T-helper 17 cell (primary cell): ENCODE data around the gene KRT72. TPM values are rescaled to one million over a fixed set of nuclear protein-coding genes. Genes with fewer than 3 reads are reported as not detected.

Experiments used
- ATAC-seq: fragments of 150-1000 bp; cut with Tn5 transposase; 2 replicates; pipeline ENCODE4 v1.10.0; 2021; ENCODE audit warnings: mild to moderate bottlenecking, moderate library complexity
- DNase-seq, 3 donors: peaks; one replicate each; pipeline versions ENCODE4 v3.0.0 to v3.0.0-alpha.2; 2020 to 2021
- H3K9me3 ChIP-seq: one replicate; pipeline ENCODE4 v1.7.0; 2013; ENCODE audit warnings: low read length, mild to moderate bottlenecking; ENCODE audit not compliant: control insufficient read depth, poor library complexity, severe bottlenecking
- H3K27ac Mint-ChIP-seq: one replicate; pipeline ENCODE4 v1.8.0; 2022; ENCODE audit warnings: mild to moderate bottlenecking, moderate library complexity, mixed read lengths
- H3K27me3 Mint-ChIP-seq: one replicate; pipeline ENCODE4 v1.8.0; 2022; ENCODE audit warnings: mixed read lengths
- H3K36me3 Mint-ChIP-seq: one replicate; pipeline ENCODE4 v1.8.0; 2022; ENCODE audit warnings: low read depth, mixed read lengths
- H3K4me1 Mint-ChIP-seq: one replicate; pipeline ENCODE4 v1.8.0; 2022; ENCODE audit warnings: mild to moderate bottlenecking, mixed read lengths
- H3K4me3 Mint-ChIP-seq: one replicate; pipeline ENCODE4 v1.8.0; 2022; ENCODE audit warnings: mild to moderate bottlenecking, moderate library complexity, mixed read lengths
- total RNA-seq, 4 donors: library from RNA in 2 of 4; stranded (reverse) in 2 of 4; gene quantifications; one replicate each; pipeline ENCODE4 v1.2.3 and lab custom pipeline; 2022 to 2026

The KRT72 gene
- total RNA-seq, 2 donors from 2014 or later, result 0.60 to 1.6 TPM

- Mint-ChIP-seq H3K4me3 (no peak overlapping the region), H3K36me3 (no peaks in the 10 kb centered on the region), H3K4me1 (peaks cover 7% of the 10 kb centered on the region), H3K27me3 (peaks cover 71% of the 10 kb centered on the region), H3K27ac (no peak overlapping the region)
- H3K9me3 ChIP-seq, result no peaks in the 10 kb centered on the region
- DNase-seq (no peak), ATAC-seq (no peak)
Measured at GRCh38 chr12:52555577-52555976, 45.7 kb downstream of the KRT72 start.

DNA sequence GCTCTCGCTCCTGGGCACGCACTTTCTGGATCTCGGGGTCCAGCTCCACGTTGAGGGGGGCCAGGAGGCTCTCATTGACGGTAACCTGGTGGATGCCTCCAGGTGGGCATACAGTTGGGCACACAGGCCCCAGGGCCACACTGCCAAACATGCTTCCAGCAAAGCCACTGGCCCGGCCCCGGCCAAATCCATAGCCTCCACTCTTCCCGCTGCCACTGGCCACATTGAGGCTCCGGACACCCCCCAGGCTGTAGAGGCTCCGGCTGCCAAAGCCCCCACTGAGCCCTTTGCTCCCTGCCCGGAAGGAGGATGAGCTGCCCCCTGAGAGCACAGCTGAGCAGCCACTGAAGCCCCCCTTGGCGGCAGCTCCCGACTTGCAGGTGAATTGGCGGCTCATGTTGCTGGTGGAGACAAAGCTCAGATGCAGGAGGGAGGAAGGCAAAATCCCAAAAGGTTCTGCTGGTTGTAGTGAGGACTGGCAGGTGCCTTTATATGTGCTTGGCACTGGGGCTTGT lies 48.5 kb downstream of the KRT72 start, which contains the start of gene KRT71:
TSS of gene KRT71 (minus strand) at position 465 of the 515 bp plus-strand sequence. CDS start at position 397, 68 bp downstream.
- Mint-ChIP-seq H3K4me3 (no peak within 1 kb of the TSS), H3K27ac (no peak within 1 kb of the TSS), H3K4me1 (peaks cover 4% of the 10 kb centered on the region), H3K36me3 (no peaks in the 10 kb centered on the region), H3K27me3 (peaks cover 65% of the 10 kb centered on the region)
- ATAC-seq (no peak), DNase-seq (no peak)
- no peaks in the 10 kb centered on the region for H3K9me3 ChIP-seq

- no peaks in the 10 kb centered on the region for H3K9me3 ChIP-seq
- Mint-ChIP-seq H3K36me3 (no peaks in the 10 kb centered on the region), H3K27me3 (peaks cover 61% of the 10 kb centered on the region), H3K4me1 (peaks cover 2% of the 10 kb centered on the region), H3K27ac (no peak overlapping the region), H3K4me3 (no peak overlapping the region)
- no peak for ATAC-seq
- no peak for DNase-seq
Measured at GRCh38 chr12:52552055-52552454, 49.2 kb downstream of the KRT72 start.

- DNase-seq, result no peak
- no peaks in the 10 kb centered on the region for H3K9me3 ChIP-seq
- Mint-ChIP-seq H3K27me3 (peaks cover 64% of the 10 kb centered on the region), H3K36me3 (no peaks in the 10 kb centered on the region), H3K4me3 (no peak overlapping the region), H3K27ac (no peak overlapping the region), H3K4me1 (peaks cover 4% of the 10 kb centered on the region)
- ATAC-seq, result no peak
Measured at GRCh38 chr12:52551216-52551865, 49.9 kb downstream of the KRT72 start.

GRCh38 chr12:52546126-52546525 lies 55.1 kb downstream of the KRT72 start:
- H3K27me3 Mint-ChIP-seq, result peaks cover 52% of the 10 kb centered on the region
- H3K27ac Mint-ChIP-seq, result no peak overlapping the region
- H3K9me3 ChIP-seq, result no peaks in the 10 kb centered on the region
- no peak for ATAC-seq
- peaks cover 7% of the 10 kb centered on the region for H3K4me1 Mint-ChIP-seq
- no peak overlapping the region for H3K4me3 Mint-ChIP-seq
- no peak for DNase-seq
- no peaks in the 10 kb centered on the region for H3K36me3 Mint-ChIP-seq

DNA sequence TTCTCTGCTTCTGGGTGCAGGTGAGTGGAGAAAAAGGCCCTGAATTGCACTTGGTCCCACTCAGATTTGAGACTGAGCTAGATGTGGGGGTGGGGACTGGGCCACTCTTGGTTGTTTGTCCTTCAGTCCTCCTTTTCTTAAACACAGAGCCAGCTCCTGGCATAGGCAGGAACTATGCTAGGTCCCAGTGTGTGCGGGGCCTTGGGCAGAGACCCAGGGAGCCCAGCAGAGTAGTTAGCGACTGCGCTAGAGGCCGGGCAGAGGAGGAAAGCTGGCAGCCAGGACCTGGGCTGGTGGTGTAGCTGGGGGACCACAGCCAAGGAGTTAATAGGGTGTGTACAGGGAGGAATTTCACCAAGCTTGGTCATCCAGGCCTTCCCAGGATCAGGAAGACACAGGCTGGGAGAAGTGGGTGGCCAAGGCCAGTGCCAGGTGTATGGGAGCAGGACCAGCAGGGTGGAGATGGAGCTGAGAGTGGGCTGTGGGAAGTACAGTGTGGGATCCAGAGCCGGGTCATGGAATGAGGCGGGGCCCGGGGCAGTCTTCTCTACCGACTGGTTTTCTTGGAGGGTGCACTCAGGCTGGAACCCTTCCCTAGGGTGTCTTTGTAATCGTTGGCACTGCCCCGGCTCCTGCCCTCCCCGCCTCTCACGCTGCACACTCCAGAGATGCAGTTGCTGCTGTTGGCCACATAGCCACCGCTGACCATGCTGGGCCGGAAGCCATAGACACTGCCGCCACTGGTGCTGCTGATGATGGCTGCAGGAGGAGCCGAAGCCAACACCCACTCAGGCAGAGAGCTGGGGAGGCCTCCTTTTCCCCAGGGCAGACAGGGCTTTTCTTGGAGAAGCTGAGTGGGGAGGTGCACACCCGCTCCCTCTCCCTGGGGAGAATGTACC lies 57.0 kb downstream of the KRT72 start:
- Mint-ChIP-seq H3K27me3 (peaks cover 38% of the 10 kb centered on the region), H3K27ac (no peak overlapping the region), H3K4me3 (no peak overlapping the region), H3K4me1 (peaks cover 7% of the 10 kb centered on the region), H3K36me3 (peaks cover 3% of the 10 kb centered on the region)
- no peaks in the 10 kb centered on the region for H3K9me3 ChIP-seq
- DNase-seq (no peak), ATAC-seq (no peak)

DNA sequence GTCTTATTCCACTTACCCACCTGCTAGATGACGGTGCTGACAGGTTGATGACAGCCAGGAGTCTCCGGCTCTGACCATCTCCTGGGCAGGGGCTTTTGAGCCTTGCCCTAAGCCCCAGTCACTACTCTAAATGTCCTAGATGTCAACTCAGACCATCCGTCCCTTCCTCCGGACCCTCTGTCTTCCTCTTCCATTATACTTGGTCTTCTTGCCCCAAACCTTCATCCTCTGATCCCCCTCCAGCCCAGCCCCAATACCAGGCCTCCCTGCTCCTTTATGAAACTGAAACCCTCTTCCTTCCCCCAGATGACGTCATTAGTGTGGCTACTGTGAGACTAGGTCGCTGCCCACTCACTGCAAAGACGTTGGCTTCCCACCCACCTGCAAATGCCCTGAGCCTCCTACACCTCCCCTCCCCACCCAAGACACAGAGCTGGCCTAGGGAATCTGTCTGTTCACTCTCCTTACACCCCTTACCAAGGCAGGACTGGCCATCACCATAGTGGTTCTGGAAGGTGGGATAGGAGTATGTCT lies 58.4 kb downstream of the KRT72 start:
- Mint-ChIP-seq H3K4me3 (no peak overlapping the region), H3K27me3 (peaks cover 36% of the 10 kb centered on the region), H3K36me3 (peaks cover 4% of the 10 kb centered on the region), H3K4me1 (peaks cover 7% of the 10 kb centered on the region), H3K27ac (no peak overlapping the region)
- DNase-seq, result no peak
- no peaks in the 10 kb centered on the region for H3K9me3 ChIP-seq
- ATAC-seq, result no peak

GRCh38 chr12:52542157-52542556 lies 59.1 kb downstream of the KRT72 start:
- H3K9me3 ChIP-seq, result no peaks in the 10 kb centered on the region
- Mint-ChIP-seq H3K4me3 (no peak overlapping the region), H3K36me3 (peaks cover 4% of the 10 kb centered on the region), H3K4me1 (peaks cover 9% of the 10 kb centered on the region), H3K27me3 (peaks cover 39% of the 10 kb centered on the region), H3K27ac (no peak overlapping the region)
- ATAC-seq, result no peak
- DNase-seq, result no peak

- DNase-seq (no peak), ATAC-seq (no peak)
- Mint-ChIP-seq H3K27ac (no peak overlapping the region), H3K4me3 (no peak overlapping the region), H3K27me3 (peaks cover 39% of the 10 kb centered on the region), H3K36me3 (peaks cover 4% of the 10 kb centered on the region), H3K4me1 (peaks cover 8% of the 10 kb centered on the region)
- no peaks in the 10 kb centered on the region for H3K9me3 ChIP-seq
Measured at GRCh38 chr12:52541709-52542108, 59.6 kb downstream of the KRT72 start.

DNA sequence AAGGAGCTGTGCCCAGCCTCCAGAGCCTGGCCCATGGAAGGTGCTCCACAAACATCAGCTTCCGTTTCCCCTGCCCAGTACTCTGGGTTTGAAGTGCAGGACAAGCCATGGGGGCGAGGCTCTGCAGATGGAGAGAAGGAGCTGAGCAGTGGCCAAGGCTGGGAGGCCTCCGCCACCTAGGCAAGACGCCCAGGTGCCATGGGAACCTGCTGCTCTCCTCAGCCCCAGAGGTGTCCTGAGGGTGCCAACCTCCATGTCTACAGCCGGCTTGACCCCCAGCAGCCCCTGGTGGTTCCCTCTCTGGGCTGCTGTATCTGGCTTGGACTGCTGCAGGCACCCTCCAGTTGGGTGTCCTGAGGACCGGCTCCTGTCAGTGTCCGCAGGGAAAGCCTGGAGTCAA lies 60.7 kb downstream of the KRT72 start:
- DNase-seq (no peak), ATAC-seq (no peak)
- Mint-ChIP-seq H3K27ac (no peak overlapping the region), H3K36me3 (peaks cover 4% of the 10 kb centered on the region), H3K27me3 (peaks cover 29% of the 10 kb centered on the region), H3K4me3 (no peak overlapping the region), H3K4me1 (peaks cover 7% of the 10 kb centered on the region)
- H3K9me3 ChIP-seq, result no peaks in the 10 kb centered on the region

- DNase-seq (no peak), ATAC-seq (no peak)
- no peaks in the 10 kb centered on the region for H3K9me3 ChIP-seq
- H3K27ac Mint-ChIP-seq, result no peak overlapping the region
- H3K4me3 Mint-ChIP-seq, result no peak overlapping the region
- peaks cover 4% of the 10 kb centered on the region for H3K36me3 Mint-ChIP-seq
- peaks cover 22% of the 10 kb centered on the region for H3K27me3 Mint-ChIP-seq
- H3K4me1 Mint-ChIP-seq, result peaks cover 5% of the 10 kb centered on the region
Measured at GRCh38 chr12:52539821-52540173, 61.5 kb downstream of the KRT72 start.

DNA sequence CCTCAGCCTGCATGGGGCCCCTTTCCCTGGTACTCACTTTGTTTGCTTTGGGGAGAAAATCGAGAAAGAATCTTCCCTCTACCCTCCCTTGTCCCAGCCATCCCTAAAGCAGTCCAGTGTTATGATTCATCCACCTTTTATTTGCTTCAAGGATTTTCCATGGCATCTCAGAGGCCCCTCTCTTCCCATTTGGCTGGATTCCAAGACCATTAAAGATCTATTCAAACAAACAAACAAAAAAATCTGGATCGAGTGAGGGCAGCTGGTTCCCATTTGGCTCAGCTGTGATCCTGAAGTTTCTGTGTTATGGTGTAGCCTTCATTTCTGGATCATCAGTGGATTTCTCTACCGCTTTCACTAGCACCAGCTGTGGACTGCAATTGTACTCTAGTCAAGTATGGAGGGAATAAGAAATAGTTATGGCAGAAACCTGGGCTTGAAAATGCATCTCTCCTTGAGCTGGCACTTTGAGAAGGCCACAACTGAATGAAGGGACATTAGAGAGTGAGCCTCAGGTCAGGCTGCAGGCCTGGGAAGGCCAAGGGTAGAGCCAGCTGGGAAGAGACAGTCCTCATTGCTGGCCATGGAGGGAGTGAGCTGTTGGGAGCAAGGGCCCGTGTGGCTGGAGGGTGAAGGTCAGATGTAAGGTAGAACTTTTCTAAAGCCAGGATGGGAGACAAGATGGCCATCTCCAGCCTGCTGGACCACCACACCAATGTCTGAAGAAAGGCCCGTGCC lies 62.0 kb downstream of the KRT72 start:
- H3K9me3 ChIP-seq, result no peaks in the 10 kb centered on the region
- H3K27me3 Mint-ChIP-seq, result peaks cover 22% of the 10 kb centered on the region
- DNase-seq, result no peak
- H3K4me3 Mint-ChIP-seq, result no peak overlapping the region
- H3K36me3 Mint-ChIP-seq, result peaks cover 4% of the 10 kb centered on the region
- H3K4me1 Mint-ChIP-seq, result peaks cover 5% of the 10 kb centered on the region
- no peak overlapping the region for H3K27ac Mint-ChIP-seq
- no peak for ATAC-seq

GRCh38 chr12:52537101-52537500 lies 64.2 kb downstream of the KRT72 start:
- DNase-seq, result no peak
- no peaks in the 10 kb centered on the region for H3K9me3 ChIP-seq
- peaks cover 2% of the 10 kb centered on the region for H3K4me1 Mint-ChIP-seq
- H3K4me3 Mint-ChIP-seq, result no peak overlapping the region
- H3K27ac Mint-ChIP-seq, result no peak overlapping the region
- no peak for ATAC-seq
- peaks cover 19% of the 10 kb centered on the region for H3K27me3 Mint-ChIP-seq
- H3K36me3 Mint-ChIP-seq, result peaks cover 4% of the 10 kb centered on the region
